GM10266 (cell line): ENCODE results near the gene PPP1R9A.

ENCODE experiments used
- DNase-seq: peaks from one replicate; pipeline ENCODE4 v3.0.0; 2012; ENCODE audit errors: extremely low spot score
- CTCF ChIP-seq: IDR thresholded peaks from 2 replicates; pipeline ENCODE4 v1.5.1; 2012; ENCODE audit warnings: mild to moderate bottlenecking, low read depth; ENCODE audit not compliant: control insufficient read depth, insufficient read depth; ENCODE audit errors: missing control alignments

The PPP1R9A gene

GRCh38 chr7:94908323-94909178 lies 1.2 kb downstream of the PPP1R9A start:
- no peak for DNase-seq
- no peak for TF ChIP-seq CTCF

- TF ChIP-seq CTCF: no peak
- DNase-seq: no peak
Observed at GRCh38 chr7:94909179-94909466, 1.7 kb downstream of the PPP1R9A start.

GRCh38 chr7:94912085-94912484 lies 4.7 kb downstream of the PPP1R9A start:
- DNase-seq: no peak
- TF ChIP-seq CTCF: no peak

GRCh38 chr7:94913391-94913790 lies 6.0 kb downstream of the PPP1R9A start:
- no peak for DNase-seq
- TF ChIP-seq CTCF: no peak

GRCh38 chr7:94921911-94922310 lies 14.5 kb downstream of the PPP1R9A start:
- no peak for TF ChIP-seq CTCF
- DNase-seq: no peak

GRCh38 chr7:94922457-94922856 lies 15.1 kb downstream of the PPP1R9A start:
- no peak for DNase-seq
- TF ChIP-seq CTCF: no peak

- no peak for TF ChIP-seq CTCF
- DNase-seq: no peak
Observed at GRCh38 chr7:94923412-94923811, 16.0 kb downstream of the PPP1R9A start.
